Stimulated activated CD8-positive, alpha-beta memory T cell treated with anti-CD3 and anti-CD28 coated beads, Interleukin-15, amount 100 ng/mL, for 4 hours (primary cell): ENCODE results near the gene PKDCC.

Experiments
- DNase-seq, 2 donors: peaks; one replicate each; pipeline ENCODE4 v3.0.0-alpha.2; 2020; ENCODE audit warnings: low read depth in 2 of 2

The PKDCC gene

DNA sequence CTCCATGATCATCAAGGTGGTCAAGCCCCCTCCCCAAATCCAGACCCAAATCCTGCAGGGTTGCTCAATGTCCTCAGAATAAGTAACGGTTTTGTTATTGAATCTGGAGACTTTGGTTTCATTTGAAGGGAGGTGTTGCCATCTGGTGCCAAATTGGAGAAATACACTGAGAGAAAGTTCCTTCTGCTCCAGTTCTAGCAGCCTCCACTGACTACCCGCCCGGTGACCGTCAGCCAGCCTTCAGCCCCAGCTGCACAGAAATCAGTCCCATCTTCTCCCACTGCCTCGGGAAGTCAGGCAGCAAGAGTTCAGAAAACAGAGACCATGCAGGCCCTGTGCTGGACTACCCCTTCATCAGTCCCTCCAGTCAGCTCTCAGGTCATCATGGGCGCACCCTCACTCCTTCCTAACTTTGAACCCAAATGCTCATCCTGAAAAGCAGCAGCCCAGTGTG is 38.7 kb downstream of the PKDCC start:
- DNase-seq: no peak

DNA sequence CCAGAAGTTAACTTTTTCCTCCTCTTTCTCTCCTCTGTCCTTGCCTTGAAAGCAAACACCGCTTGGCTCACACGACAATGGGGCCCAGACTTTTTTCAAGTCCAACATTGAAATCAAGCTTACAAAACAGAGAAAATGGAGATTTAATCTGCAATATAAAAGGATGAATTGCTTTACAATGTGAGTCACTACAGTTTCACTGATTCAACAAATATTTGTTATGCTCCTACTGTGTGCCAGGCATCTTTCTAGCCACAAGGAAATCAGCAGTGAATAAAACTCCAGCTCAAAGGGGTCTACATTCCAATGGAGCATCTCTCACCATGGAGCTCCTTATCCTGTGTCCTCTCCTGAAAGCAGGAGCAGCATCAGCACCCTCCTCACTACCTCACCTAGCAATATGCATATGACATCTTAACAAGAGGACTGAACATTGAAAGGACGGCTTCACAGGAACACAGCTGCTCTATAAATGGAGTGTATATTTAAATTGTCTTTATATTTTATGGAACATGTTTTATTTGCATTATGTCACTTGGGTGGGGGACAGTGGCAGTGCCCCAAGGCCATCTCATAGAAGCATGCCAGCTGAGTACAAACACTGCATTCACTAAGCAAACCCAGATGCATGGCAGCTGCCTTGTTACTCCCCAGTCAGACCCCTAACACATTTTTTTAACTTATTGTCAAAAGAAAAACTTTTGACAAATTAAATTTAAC is 39.5 kb downstream of the PKDCC start:
- DNase-seq: no peak

DNA sequence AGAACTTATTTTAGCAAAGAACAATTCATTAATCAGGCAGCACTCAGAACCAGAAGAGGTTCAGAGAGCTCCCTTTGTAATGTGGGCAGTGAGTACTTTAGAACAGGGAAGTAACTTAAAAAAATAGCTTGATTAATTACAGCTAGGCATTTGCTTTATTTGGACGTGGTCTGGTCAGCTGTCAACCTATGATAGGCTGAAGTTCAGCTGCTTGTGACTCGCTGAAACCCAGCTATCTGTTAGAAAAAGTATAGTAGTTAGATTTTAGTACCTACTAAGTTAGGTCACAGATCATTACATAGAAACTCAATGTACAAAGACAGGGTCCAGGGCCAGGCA is 40.0 kb downstream of the PKDCC start:
- DNase-seq: no peak

DNA sequence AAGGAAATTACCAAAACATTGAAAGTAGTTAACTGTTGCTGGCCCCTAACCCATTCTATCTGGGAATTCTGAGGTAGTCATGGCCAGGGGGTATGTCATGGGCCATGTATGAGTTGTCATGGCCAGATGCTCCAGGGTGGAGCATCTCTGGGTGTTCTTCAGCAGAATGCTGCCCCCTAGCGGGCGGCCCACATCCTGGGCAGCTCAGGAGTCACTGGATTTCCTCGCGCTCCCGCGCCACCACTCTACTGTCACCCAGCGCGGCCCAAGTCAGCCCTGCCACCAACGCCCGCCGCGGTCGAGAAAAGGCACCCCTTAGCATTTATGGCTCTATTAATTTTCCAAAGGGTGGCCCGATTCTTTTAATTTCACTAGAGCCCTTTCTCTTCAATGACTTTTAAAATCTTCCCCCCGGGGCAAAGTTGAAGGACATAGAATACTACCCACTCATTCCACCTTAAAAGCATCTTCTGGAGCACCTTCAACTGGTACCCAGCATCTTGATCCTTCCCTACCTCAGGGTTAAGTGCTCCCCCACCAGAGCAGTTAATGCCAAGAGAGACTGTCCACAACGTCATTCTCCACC is 41.6 kb downstream of the PKDCC start:
- DNase-seq: no peak

DNA sequence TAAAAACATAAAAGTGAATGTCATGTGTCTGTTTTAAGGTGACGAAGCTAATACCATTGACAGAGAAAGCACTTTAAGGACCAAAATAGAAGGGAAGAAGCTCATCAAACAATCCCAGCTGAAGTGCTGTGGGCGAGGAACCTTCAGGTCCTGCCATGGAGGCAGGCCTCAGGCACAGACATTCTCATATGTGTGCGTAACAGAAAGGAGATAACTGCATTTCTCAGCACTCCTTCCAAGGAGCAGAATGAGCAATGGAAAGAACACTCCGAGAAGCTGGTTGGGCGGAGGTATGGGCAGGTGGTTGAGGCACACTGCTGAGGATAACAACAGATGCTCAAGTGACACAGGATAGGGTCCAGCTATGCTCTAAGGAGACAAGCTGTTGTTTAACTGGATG is 42.4 kb downstream of the PKDCC start:
- no peak for DNase-seq

DNA sequence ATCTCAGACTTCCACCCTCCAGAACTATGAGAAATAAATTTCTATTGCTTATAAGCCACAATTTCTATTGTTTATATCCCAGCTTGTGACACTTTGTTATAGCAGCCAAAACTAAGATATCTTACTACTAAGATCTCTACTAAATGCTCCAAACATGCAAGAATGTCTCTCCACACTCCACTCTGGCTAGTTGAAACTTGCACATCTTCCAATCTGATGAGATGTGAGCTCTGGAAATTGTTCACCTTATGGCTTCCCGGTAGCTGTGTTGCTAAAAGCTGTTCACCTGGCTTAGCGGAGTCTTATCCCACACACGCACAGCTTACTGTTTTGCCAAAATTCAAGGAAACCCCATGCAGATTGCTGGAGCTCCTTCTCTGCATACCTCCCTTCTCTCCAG is 43.9 kb downstream of the PKDCC start:
- no peak for DNase-seq

DNA sequence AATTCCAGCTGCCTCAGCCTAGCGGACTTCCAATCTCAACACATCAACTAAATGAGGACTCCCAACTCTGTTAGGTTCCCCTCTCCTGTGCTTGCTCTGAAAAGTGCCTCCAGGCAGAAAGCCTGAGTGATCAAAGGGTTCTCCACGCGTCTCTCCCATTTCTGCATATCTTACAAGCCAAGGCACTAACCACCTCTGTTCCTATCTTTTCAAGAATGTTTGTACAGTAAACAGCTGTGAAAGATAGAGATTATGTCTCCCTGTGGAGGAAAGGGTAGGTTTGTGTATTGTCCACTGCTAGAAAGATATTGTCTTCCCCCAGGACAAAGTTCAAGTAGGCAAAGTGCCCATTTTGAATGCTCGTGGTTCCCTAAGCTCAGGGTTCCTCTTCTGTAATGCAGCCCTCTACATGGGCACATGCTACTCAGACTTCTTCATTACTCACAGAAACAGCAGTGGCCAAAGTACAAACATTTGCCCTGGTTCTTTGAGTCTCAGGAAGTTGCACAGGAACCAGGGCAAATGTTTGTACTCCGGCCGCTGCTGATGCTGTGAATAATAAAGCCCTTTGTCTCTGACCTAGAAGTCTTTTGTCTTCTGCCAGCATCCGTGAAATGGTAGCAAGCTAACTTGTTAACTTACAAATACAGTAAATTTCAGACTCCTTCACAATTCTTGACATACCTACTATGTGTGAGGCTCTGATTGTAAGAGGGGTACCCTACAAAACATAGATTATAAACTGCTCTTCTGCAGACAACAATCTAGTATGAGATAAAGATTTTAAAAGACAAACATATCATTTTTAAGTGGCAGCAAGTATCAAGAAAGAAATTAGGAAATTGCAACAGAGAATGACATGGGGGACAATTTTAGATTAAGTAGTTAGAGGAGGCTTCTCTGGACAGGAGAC is 44.5 kb downstream of the PKDCC start:
- no peak for DNase-seq

DNA sequence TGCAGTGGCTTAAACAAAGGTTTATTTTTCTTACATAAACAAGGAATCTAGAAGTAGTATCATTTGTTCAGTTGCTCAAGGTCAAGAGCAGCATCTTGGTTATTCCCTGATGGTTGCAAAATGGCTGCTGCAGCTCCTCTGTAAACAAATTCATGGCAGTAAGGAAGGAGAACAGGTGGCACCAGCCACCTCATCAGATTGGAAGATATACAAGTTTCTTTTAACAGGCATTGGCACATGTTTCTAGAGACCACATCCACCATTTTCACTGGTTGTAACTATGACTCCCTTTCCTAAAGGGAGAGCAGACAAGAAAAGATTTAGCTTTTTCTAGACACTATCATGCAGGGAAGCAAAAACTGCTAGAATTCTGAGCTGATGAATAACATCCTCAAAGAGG is 46.3 kb downstream of the PKDCC start:
- no peak for DNase-seq

DNA sequence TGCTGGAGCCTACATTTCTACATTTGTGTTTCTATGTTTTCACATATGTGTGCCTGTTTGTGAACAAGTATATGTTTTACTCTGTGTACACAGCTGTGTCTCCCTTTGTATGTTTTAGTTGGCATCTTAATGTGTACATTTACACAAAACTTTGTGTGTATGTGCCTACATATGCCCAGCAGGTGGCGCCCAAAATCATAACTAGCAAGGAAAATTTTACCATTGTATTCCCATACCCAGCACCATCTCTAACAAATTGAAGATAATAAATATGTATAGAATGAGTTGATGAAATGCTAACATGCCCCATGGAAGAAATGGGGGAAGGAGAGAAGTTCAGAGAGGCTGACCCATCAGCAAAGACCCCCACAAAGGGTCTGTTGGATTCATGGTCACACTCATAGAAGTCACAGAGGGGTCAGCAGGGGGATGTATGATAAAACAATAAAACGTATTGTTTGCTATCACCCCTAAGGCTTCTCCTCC is 48.1 kb downstream of the PKDCC start:
- DNase-seq: peak; percentile 17 to 48

DNA sequence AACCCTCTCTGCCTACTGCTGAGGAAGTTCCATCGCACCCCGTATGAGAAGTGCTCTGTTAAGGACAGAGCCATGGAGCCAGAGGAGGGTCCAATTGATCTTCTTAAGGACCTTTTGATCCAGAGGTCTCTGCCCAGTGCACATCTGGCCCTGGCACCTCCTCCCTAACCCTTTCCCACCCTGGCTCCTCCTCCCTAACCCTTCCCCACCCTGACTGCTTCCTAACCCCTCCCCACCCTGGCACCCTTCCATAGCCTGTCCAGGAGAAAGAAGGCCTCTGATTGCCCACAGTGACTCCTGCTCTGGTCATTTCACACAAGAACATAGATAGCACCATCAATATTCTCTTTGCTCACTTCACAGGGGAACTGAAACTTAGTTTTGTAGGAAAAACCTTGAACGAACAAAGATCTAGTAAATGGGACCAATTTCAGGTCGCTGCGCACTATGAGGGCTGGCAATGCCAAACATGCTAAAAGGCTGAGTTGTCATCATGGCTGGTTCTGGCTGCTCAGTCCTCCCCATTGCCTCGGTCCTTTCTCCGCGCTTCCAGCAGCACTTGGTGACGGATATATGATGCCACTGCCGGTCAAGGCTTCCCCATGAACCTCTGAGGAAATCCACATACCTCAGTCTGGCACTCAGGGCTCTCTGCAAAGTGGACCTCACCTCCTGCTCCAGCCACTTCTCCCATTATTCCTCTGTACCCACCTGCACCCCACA is 49.2 kb downstream of the PKDCC start:
- DNase-seq: no peak

DNA sequence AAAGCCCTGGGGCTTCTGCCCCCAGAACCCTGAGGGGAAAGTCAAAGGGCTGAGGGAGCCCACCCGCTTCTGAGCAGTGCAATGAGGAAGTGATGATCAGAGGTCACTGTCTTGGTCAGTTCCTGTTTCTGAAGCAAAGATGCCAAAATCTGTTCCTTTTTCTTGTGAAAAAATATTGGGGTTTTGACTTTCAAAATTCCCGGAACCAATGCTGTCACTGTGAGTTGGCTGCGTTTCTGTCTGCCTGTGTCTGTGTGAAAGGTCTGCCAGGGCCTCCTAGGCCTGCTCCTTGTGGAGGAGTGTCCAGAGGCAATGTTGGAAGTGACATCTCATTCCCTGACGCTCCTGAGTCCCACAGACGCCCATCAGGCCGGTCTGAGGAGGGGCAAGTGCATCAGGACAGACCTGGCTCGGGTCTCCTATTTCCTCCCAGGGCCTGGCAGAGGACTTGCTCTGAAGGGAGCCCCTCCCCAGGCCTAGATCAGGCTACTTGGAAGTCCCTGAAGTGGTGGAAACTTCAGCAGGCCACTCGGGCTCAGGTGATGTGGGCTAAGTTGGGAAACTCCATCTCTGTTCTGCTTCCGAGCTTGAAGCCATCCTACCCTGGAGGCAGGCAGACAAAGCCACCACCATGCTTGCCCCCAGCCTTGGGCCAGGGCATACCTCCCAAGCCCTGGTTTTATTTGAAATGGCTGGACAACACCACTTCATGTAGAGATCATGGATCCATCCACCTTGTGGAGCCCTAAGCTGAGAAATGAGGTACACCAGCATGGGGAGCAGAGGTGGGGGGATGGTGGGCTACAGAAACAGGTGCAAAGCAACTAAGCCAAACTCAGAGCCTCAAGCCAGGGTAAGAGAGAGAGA is 51.0 kb downstream of the PKDCC start:
- DNase-seq: no peak

DNA sequence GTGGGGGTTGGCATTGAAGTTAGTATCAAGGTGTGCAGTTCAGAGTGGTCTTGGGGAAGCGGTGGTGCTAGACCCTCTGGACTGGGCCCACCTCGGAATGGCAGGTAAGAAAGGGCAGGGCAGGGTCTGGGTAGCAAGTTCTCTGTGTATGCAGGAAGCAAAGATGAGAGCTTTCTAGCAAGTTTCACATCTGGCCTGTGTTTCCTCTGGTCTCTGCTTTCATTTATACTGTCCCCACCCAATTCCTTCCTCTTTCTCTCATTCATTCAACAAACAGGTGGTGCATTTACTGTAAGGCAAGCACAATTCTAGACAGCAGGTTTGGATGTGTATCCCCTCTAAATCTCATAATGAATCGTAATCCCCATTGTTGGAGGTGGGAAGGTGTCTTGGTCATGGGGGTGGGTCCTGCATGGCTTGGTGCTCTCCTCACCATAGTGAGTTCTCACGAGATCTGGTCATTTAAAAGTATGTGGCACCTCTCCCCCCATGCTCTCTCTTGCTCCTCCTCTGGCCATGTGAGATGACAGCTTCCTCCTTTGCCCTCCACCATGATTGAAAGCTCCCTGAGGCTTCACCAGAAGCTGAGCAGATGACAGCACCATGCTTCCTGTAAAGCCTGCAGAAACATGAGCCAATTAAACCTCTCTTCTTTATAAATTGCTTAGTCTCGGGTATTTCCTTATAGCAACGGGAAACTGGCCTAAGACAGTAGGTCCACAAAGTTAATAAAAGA is 51.8 kb downstream of the PKDCC start:
- no peak for DNase-seq

DNA sequence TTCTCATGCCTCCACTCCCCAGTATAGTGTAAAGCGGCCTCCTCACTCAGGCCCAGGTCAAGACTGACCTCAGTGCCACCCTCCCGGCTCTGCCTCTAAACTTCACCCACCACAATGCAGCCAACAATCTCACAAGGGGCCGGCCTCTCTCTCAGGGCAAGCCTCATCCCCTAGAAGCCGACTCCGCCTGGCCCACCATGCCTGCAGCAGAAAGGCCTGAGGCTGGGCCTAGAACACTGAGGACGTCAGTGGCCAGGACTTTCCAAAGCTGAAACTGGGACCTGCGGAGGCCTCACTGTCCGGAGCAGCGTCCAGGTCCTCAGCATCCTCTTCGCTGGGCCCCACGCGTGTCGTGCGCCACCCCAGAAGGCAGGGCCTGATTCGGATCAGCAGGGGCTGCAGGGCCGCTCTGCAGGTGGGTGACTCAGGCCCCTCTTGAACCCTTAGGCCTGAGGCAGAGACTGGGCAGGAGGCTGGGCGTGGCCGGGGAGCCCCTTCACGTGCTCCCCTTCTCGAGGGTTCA is 52.9 kb downstream of the PKDCC start:
- no peak for DNase-seq

DNA sequence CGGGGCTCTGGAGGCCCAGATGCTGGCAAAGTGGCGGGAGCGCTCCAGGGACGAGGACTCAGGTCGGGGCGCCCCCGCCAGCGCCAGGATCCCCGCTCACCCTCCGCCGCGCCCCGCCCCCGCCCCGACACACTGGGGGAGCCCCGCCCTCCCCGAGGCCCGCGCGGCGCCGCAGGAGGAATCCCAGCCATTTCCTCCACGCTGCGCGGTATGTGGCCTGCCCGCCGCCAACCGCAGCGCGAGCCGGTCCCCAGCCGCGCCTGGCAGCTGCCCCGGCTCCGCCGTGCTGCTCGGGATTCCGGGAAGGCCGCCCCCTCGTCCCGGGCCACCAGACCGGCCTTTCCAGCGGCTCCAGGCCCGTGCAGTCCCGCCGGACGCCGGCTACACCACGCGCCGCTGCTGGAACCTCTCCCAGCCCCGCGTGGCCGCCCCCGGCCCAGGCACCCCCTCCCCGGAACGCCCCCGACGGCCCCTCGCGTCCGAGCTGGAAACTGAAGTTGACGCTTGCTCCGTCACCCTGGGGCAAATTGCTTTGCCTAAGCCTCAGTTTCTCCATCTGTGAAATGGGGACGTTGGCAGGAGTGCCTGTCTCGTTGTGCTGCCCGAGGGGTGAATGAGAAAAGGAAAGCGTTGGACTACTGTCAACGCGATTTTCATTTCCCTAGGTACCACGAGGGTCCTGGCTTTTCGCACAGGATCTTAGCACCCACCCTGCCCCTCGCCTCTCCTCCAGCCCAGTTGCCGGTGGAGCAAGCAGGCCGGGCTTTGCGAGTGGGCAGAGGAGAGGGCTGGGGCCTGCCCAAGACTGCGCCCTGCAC is 53.6 kb downstream of the PKDCC start:
- peak; percentile 40 to 42 for DNase-seq

DNA sequence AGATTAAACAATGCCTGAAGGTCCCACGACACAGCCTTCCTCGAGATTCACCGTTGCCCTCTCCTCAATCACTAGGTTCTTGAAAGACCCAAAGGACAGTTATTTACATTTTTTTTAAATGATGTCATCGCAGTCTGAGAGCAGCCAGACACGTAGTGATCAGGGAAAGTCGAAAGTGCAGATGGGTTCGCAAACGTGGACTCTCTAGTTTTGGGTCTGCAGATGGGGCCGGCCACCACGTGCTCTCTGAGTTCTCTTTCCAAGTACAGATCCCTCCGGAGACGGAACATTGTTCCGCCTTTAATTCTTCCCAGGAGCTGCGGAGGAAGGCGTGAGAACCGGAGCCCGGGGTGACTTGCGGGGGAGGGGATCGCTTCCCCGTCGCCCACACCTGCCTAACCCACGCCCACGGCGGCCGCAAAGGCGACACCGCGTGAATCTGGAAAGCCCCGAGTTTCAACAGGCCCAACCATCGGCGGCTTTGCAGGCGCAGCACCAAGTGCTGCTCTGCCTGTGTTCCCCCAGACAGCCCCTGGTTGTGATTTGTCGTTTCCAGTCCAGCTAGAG is 54.3 kb downstream of the PKDCC start:
- peak; percentile 90 to 91 for DNase-seq

DNA sequence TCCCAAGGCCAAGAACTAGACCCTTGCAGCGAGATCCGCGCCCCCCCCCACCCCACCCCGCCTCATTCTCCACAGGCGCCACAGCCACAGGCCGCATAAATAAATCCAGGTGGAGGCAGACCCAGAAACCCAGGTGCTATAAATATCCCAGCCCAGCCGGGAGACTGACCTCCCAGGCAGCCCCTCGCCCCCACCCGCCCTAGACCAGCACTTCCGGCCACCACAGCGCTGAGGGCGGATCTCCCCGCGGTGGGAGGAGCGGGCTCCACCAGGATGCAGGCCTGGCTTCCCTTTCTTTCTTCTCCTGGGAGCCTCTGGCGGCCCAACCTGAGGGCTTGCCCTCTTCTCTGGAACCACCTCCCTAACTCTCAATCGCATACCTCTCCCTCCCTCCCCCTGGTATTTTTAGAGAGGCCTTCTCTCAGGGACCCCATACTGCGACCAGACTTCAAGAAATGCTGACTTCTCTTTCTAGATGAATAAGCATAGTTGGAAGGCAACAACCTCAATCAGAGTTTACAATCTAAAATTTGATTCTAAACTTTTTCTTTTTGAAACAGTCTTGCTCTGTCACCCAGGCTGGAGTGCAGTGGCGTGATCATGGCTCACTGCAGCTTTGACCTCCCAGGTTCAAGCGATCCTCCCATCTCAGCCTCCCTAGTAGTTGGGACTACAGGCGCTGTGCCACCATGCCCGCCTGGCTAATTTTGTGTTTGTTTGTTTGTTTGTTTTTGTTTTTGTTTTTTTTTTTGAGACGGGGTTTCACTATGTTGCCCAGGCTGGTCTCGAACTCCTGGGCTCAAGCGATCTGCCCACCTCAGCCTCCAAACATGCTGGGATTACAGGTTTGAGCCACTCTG is 55.0 kb downstream of the PKDCC start:
- DNase-seq: peak in 1 of 2 donors; percentile 15

DNA sequence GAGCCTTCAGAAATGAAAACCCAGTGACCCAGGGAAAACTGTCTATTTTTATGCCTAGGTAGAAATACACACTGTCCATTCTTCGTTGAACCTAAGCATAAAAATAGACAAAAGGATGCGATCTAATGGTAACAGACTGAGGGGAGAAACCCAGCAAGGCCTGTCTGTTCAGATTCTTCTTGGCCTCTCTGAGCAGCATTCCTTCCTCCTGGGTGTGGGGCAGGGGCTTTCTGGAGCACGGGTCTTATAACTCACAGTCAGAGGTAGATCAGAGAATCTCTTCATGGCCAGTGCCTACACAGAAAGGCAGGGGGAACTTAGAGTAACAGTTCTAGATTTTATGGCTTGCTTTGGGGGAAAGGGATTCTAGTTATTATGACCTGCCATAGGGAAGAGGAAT is 56.0 kb downstream of the PKDCC start:
- no peak for DNase-seq

DNA sequence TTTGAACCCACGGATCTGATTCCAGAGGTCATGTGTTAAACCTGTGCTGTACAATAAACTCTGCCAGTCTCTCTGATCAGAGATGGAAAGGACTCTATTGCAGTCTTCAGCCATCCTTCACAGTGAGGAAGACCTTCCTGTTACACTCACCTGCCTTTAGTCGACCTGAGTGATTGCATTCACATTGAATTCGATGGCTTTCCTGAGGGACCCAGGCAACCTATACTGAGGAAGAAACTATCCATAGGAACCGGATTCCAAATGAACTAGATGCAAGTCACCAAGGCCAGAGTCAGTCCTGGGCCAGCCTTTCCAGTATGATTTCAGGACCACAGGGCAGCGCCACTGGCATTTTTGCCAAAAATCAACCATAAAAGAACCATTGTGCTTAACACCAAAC is 56.8 kb downstream of the PKDCC start:
- no peak for DNase-seq
